Measurements from ENCODE around the gene GM2A. TPM values are rescaled to one million over a fixed set of nuclear protein-coding genes. Genes with fewer than 3 reads are reported as not detected.

GM2A gene
- total and polyA plus RNA-seq, 2 of the 13 experiments (the other 11 are each of a cell fraction or from before 2014, with no cell fraction given): 14.6 to 29.6 TPM

DNA sequence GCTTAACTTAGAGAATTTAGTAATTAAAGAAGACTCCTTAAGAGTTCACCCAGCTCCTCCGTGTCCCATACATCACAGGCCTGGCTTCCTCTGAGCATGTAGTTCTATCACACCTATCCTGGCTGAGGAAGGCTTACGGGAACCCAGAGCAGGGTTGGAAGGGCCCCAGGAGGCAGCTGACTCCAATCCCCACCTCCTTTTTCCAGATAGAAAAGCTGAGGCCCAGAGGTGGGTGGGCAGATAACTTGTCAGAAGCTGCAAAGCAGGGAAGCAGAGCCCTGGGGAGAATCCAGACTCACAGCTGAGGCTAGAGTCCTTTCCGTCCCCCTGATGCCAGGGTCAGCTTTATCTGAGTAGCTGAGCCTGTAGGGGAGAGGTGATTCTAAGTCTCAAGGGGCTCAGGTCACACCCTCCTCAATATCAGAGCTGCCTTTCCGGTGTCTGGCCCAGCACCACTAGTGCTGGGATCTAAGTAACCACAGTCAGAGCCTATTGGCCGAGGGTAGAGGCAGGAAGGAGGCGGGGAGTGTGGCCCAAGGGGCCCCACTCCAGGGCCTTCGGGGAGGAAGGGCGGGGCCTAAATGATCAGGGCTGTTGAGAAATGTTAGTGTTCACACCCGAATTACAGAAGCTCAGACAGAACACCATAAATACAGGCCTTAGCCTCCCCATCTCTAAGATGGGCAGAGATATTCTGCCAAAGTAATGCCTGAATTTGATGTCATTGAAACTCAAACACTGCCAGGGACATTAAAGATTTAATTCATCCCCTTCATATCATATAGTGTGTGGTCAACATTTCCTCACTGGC, 39.0 kb upstream of the GM2A start (continued):
- TF ChIP-seq KIAA2018 (CRISPR knock-in tag; IDR thresholded peaks at IDR 0.05; ENCODE audit: borderline replicate concordance) (no peak), RARA (CRISPR knock-in tag; IDR thresholded peaks at IDR 0.05) (no peak), MAFG (CRISPR knock-in tag; IDR thresholded peaks at IDR 0.05) (no peak), GTF2F1 (IDR thresholded peaks at IDR 0.05; ENCODE audit: low read length) (no peak), ZBTB14 (CRISPR knock-in tag; IDR thresholded peaks at IDR 0.05) (no peak), BRD4 (CRISPR knock-in tag; IDR thresholded peaks at IDR 0.05) (no peak), ZNF546 (CRISPR knock-in tag; conservative IDR thresholded peaks at IDR 0.05) (no peak), ZNF367 (CRISPR knock-in tag; IDR thresholded peaks at IDR 0.05; ENCODE audit: borderline replicate concordance) (no peak), JUN (CRISPR knock-in tag; IDR thresholded peaks at IDR 0.05) (no peak), ZFAT (CRISPR knock-in tag; conservative IDR thresholded peaks at IDR 0.05) (no peak), GPBP1L1 (CRISPR knock-in tag; IDR thresholded peaks at IDR 0.05) (no peak), ZC3H4 (CRISPR knock-in tag; IDR thresholded peaks at IDR 0.05; ENCODE audit: borderline replicate concordance) (no peak), KDM1A (CRISPR knock-in tag; IDR thresholded peaks at IDR 0.05) (0 out of 2 replicates have a peak, but pooled peaks have one; percentile 16), ZNF567 (CRISPR knock-in tag; IDR thresholded peaks at IDR 0.05; ENCODE audit: borderline replicate concordance) (no peak), ZMYM2 (CRISPR knock-in tag; IDR thresholded peaks at IDR 0.05) (no peak), ZNF354B (CRISPR knock-in tag; IDR thresholded peaks at IDR 0.05) (no peak), GTF3A (CRISPR knock-in tag; conservative IDR thresholded peaks at IDR 0.05) (no peak), ZNF251 (CRISPR knock-in tag; IDR thresholded peaks at IDR 0.05) (no peak), GABPB1 (CRISPR knock-in tag; IDR thresholded peaks at IDR 0.05) (peak; percentile 50), ZNF720 (CRISPR knock-in tag; IDR thresholded peaks at IDR 0.05) (no peak), SPEN (CRISPR knock-in tag; IDR thresholded peaks at IDR 0.05; ENCODE audit: low read depth) (no peak)
